ENCODE measurements around the gene DUSP16. TPM values are rescaled to one million over a fixed set of nuclear protein-coding genes. Genes with fewer than 3 reads are reported as not detected.
"Not testable (repeated sequence)": the region's sequence is repeated elsewhere in the genome, so short reads cannot be mapped to it uniquely, and the experiment has no call there.

Gene DUSP16
- total RNA-seq, 4 donors from 2014 or later = 16.1 to 47.0 (median 40.0) TPM

- no peaks in the 10 kb centered on the region for H3K36me3 ChIP-seq
- no peaks in the 10 kb centered on the region for H3K27me3 ChIP-seq
- no peak overlapping the region for H3K27ac ChIP-seq
- intact Hi-C loops (cut with DNase I; ENCODE audit: low total_unique reads) (no loop called here), in situ Hi-C loops (cut with MboI; ENCODE audit: low pct_ligation_motif_present in 1 of 4, low pct_unique_long_range_greater_than_20kb in 1 of 4, low sequenced_read_pairs in 3 of 4) (no loop called here)
- no peak overlapping the region for H3K4me3 ChIP-seq
- peaks cover 0 to 4% (median 1%) of the 10 kb centered on the region in 4 donors for H3K4me1 ChIP-seq
- no peaks in the 10 kb centered on the region for H3K9me3 ChIP-seq
- 82 to 88% methylated on average over 8 of the region's 8 CpGs for WGBS, 2 donors (ENCODE audit: low coverage in 1 of 2)
- no peak for DNase-seq
- TF ChIP-seq CTCF (IDR thresholded peaks at IDR 0.05) = no peak
- TF ChIP-seq EP300 (IDR thresholded peaks at IDR 0.05; ENCODE audit: low read depth) = no peak
- TF ChIP-seq POLR2AphosphoS5 (IDR thresholded peaks at IDR 0.05) = no peak
Measured at GRCh38 chr12:12600659-12601058, 38.0 kb upstream of the DUSP16 start.

DNA sequence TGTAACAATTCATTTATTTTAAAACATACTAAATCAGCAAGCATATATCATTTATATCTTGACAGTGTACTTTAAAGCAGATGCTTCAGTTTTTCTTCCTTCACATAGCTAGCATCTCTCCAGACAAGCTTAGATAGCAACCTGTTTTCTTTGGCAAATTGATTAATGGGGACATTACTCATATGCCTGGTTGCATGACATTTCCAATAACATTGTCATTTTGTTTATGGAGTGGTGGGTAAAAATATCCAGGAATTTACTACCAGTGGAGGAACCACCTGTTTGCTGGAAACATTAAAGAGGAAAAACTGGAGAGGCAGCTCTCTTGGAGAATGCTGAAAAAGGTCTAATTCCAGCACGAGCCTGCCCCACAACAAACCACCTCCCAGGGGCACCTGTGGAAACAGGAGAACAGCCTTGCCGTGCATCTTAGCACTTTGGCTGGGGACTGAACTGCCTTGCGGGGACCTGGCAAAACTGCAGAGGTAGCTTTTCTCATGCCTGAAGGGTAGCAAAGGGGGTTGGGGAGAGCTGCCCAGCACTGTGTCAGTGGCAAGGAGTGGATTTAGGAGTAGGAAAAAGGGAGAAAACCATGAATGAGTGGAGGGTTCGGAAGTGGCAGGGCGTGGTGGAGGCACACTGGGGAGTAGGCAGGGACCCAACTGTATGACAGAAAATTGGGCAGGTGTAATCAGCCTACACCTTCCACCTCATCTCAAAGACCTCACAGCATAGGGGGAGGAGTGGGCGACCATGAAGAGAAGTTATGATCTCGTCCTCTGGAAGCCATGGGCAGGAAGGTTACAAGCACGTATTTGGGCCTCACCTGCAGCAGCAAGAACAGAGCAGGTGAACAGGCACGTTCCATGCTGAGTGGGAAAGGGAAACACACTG lies 37.3 kb upstream of the DUSP16 start:
- Histone ChIP-seq H3K27me3 (no peaks in the 10 kb centered on the region), H3K4me1 (peaks cover 0 to 4% (median 1%) of the 10 kb centered on the region in 4 donors), H3K27ac (no peak overlapping the region), H3K9me3 (no peaks in the 10 kb centered on the region), H3K4me3 (no peak overlapping the region), H3K36me3 (no peaks in the 10 kb centered on the region)
- no peak for TF ChIP-seq CTCF (IDR thresholded peaks at IDR 0.05)
- no peak for TF ChIP-seq POLR2AphosphoS5 (IDR thresholded peaks at IDR 0.05)
- no peak for TF ChIP-seq POLR2A (IDR thresholded peaks at IDR 0.05)
- no peak for TF ChIP-seq EP300 (IDR thresholded peaks at IDR 0.05; ENCODE audit: low read depth)
- in situ Hi-C loops (cut with MboI; ENCODE audit: low pct_ligation_motif_present in 1 of 4, low pct_unique_long_range_greater_than_20kb in 1 of 4, low sequenced_read_pairs in 3 of 4) = no loop called here
- no peak for DNase-seq
- intact Hi-C loops (cut with DNase I; ENCODE audit: low total_unique reads) = no loop called here
- WGBS, 2 donors (ENCODE audit: low coverage in 1 of 2) = 71 to 72% methylated on average over 2 to 9 of the region's 9 CpGs

- TF ChIP-seq POLR2AphosphoS5 (IDR thresholded peaks at IDR 0.05) (no peak), EP300 (IDR thresholded peaks at IDR 0.05; ENCODE audit: low read depth) (no peak), POLR2A (IDR thresholded peaks at IDR 0.05) (no peak), CTCF (IDR thresholded peaks at IDR 0.05) (no peak)
- Histone ChIP-seq H3K4me1 (peaks cover 0 to 4% (median 1%) of the 10 kb centered on the region in 4 donors), H3K9me3 (no peaks in the 10 kb centered on the region), H3K27me3 (no peaks in the 10 kb centered on the region), H3K36me3 (no peaks in the 10 kb centered on the region), H3K27ac (no peak overlapping the region), H3K4me3 (no peak overlapping the region)
- intact Hi-C loops (cut with DNase I; ENCODE audit: low total_unique reads) (no loop called here), in situ Hi-C loops (cut with MboI; ENCODE audit: low pct_ligation_motif_present in 1 of 4, low pct_unique_long_range_greater_than_20kb in 1 of 4, low sequenced_read_pairs in 3 of 4) (no loop called here)
- no peak for DNase-seq
- WGBS, 2 donors (ENCODE audit: low coverage in 1 of 2) = 74 to 82% methylated on average over 3 of the region's 3 CpGs
Measured at GRCh38 chr12:12598864-12599263, 36.2 kb upstream of the DUSP16 start.

DNA sequence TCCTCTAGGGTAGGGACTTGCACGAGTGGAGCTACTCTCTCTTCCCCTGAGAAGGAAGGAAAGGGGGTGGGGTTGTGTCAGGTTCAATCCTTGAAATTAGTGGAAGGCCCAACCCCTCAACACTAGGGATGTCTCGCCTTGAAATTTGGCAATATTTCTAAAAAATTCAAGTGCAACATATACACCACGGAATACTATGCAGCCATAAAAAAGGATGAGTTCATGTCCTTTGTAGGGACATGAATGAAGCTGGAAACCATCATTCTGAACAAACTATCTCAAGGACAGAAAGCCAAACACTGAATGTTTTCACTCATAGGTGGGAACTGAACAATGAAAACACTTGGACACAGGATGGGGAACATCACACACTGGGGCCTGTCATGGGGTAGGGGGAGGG lies 33.9 kb upstream of the DUSP16 start:
- in situ Hi-C loops (cut with MboI; ENCODE audit: low pct_ligation_motif_present in 1 of 4, low pct_unique_long_range_greater_than_20kb in 1 of 4, low sequenced_read_pairs in 3 of 4); H3K4me1 ChIP-seq; H3K9me3 ChIP-seq; intact Hi-C loops (cut with DNase I; ENCODE audit: low total_unique reads); H3K4me3 ChIP-seq; H3K36me3 ChIP-seq; H3K27me3 ChIP-seq; DNase-seq: not testable (repeated sequence)
- WGBS, 2 donors (ENCODE audit: low coverage in 1 of 2) = 91 to 100% methylated on average over 1 to 3 of the region's 3 CpGs
- peak overlapping the region; percentile 63 to 68 (median 66) for H3K27ac ChIP-seq

- DNase-seq = peak; percentile 23
- H3K9me3 ChIP-seq; H3K36me3 ChIP-seq; intact Hi-C loops (cut with DNase I; ENCODE audit: low total_unique reads); H3K27me3 ChIP-seq; H3K4me3 ChIP-seq; H3K4me1 ChIP-seq; in situ Hi-C loops (cut with MboI; ENCODE audit: low pct_ligation_motif_present in 1 of 4, low pct_unique_long_range_greater_than_20kb in 1 of 4, low sequenced_read_pairs in 3 of 4): not testable (repeated sequence)
- peak overlapping the region; percentile 46 to 68 (median 65) for H3K27ac ChIP-seq
- 63 to 76% methylated on average over 1 to 2 of the region's 2 CpGs for WGBS, 2 donors (ENCODE audit: low coverage in 1 of 2)
Measured at GRCh38 chr12:12595929-12596328, 33.3 kb upstream of the DUSP16 start.

All from transverse colon (tissue), 4 donors.